Neural cell (in vitro differentiated cells): ENCODE measurements around the gene BRAF. TPM values are rescaled to one million over a fixed set of nuclear protein-coding genes. Genes with fewer than 3 reads are reported as not detected.
"Not testable (repeated sequence)": the region's sequence is repeated elsewhere in the genome, so short reads cannot be mapped to it uniquely, and the experiment has no call there.

Experiments used
- H2AFZ ChIP-seq: fragments of 200-600, 300-800 bp; sonication (generic), shearing (Covaris generic); 2 replicates; pipeline ENCODE4 v1.6.0; 2014; ENCODE audit warnings: low read depth, mild to moderate bottlenecking, antibody characterized with exemption, low read length, moderate library complexity
- H3F3A ChIP-seq: fragments of 200-600 bp; shearing (Covaris generic); 2 replicates; pipeline ENCODE4 v1.6.1; 2016; ENCODE audit warnings: mild to moderate bottlenecking, moderate library complexity, mixed read lengths, antibody characterized with exemption, low read length; ENCODE audit not compliant: insufficient read depth, poor library complexity, severe bottlenecking
- H3K27ac ChIP-seq: fragments of 200-600, 300-800 bp; sonication (generic), shearing (Covaris generic); 2 replicates; pipeline ENCODE4 v1.5.1; 2014; ENCODE audit warnings: mild to moderate bottlenecking, low read length, moderate library complexity
- H3K27me3 ChIP-seq: fragments of 300-800, 200-600 bp; sonication (generic), shearing (Covaris generic); 2 replicates; pipeline ENCODE4 v1.6.0; 2014; ENCODE audit warnings: mild to moderate bottlenecking, low read depth, low read length, moderate library complexity; ENCODE audit not compliant: insufficient read depth
- H3K36me3 ChIP-seq: fragments of 300-800, 200-600 bp; sonication (generic), shearing (Covaris generic); 2 replicates; pipeline ENCODE4 v1.5.1; 2014; ENCODE audit warnings: mild to moderate bottlenecking, antibody characterized with exemption, low read length, moderate library complexity; ENCODE audit not compliant: insufficient read depth
- H3K4me2 ChIP-seq: fragments of 300-800, 200-600 bp; sonication (generic), shearing (Covaris generic); 2 replicates; pipeline ENCODE4 v1.6.0; 2014; ENCODE audit warnings: mild to moderate bottlenecking, low read length
- H3K4me3 ChIP-seq: fragments of 300-800, 200-600 bp; sonication (generic), shearing (Covaris generic); 2 replicates; pipeline ENCODE4 v1.5.1; 2014; ENCODE audit warnings: mild to moderate bottlenecking, low read length, moderate library complexity
- H3K79me2 ChIP-seq: fragments of 200-600 bp; shearing (Covaris generic); replicated peaks from 2 replicates; pipeline ENCODE4 v1.6.0; 2014; ENCODE audit warnings: mild to moderate bottlenecking, low read length, moderate library complexity; ENCODE audit not compliant: insufficient read depth
- H3K9ac ChIP-seq: fragments of 300-800, 200-600 bp; sonication (generic), shearing (Covaris generic); 2 replicates; pipeline ENCODE4 v1.6.1; 2016; ENCODE audit warnings: mild to moderate bottlenecking, low read length, mixed read lengths
- H3K9me2 ChIP-seq: fragments of 200-600 bp; shearing (Covaris generic); 2 replicates; pipeline ENCODE4 v1.6.1; 2016; ENCODE audit warnings: mild to moderate bottlenecking, low read length, mixed read lengths; ENCODE audit not compliant: insufficient read depth
- H3K9me3 ChIP-seq: fragments of 200-600, 300-800 bp; sonication (generic), shearing (Covaris generic); 2 replicates; pipeline ENCODE4 v1.6.1; 2016; ENCODE audit warnings: mild to moderate bottlenecking, mixed run types, low read length, moderate library complexity, mixed read lengths
- H4K20me1 ChIP-seq: fragments of 200-600 bp; shearing (Covaris generic); 2 replicates; pipeline ENCODE4 v1.6.1; 2016; ENCODE audit warnings: mild to moderate bottlenecking, mixed run types; ENCODE audit not compliant: insufficient read depth
- CTCF ChIP-seq: fragments of 450-650 bp; IDR thresholded peaks from 2 replicates; pipeline ENCODE4 v1.5.1; 2014; ENCODE audit warnings: antibody characterized with exemption, mild to moderate bottlenecking, moderate library complexity; ENCODE audit not compliant: poor library complexity, severe bottlenecking
- EP300 ChIP-seq: fragments of 450-650 bp; conservative IDR thresholded peaks from 2 replicates; pipeline ENCODE4 v1.6.1; 2014; ENCODE audit warnings: antibody characterized with exemption, mild to moderate bottlenecking, moderate library complexity; ENCODE audit not compliant: poor library complexity, severe bottlenecking
- EZH2 ChIP-seq: fragments of 200-600, 300-800 bp; shearing (Covaris generic), sonication (generic); IDR thresholded peaks from 2 replicates; pipeline ENCODE4 v1.6.1; 2014; ENCODE audit warnings: antibody characterized with exemption, low read length, borderline replicate concordance, mild to moderate bottlenecking; ENCODE audit not compliant: insufficient read depth, poor library complexity, severe bottlenecking
- MXI1 ChIP-seq: fragments of 450-650 bp; conservative IDR thresholded peaks from 2 replicates; pipeline ENCODE4 v1.6.1; 2014; ENCODE audit warnings: antibody characterized with exemption, mild to moderate bottlenecking; ENCODE audit not compliant: poor library complexity, severe bottlenecking
- POLR2AphosphoS5 ChIP-seq: IDR thresholded peaks from 2 replicates; pipeline ENCODE4 v1.6.1; 2012
- RAD21 ChIP-seq: fragments of 450-650 bp; conservative IDR thresholded peaks from 2 replicates; pipeline ENCODE4 v1.6.1; 2014; ENCODE audit warnings: antibody characterized with exemption, mild to moderate bottlenecking, moderate library complexity
- REST ChIP-seq: IDR thresholded peaks from 2 replicates; pipeline ENCODE4 v1.6.1; 2012; ENCODE audit warnings: borderline replicate concordance
- SMC3 ChIP-seq: fragments of 450-650 bp; conservative IDR thresholded peaks from 2 replicates; pipeline ENCODE4 v1.6.1; 2014; ENCODE audit warnings: antibody characterized with exemption, mild to moderate bottlenecking, moderate library complexity; ENCODE audit not compliant: poor library complexity
- TAF1 ChIP-seq: IDR thresholded peaks from 2 replicates; pipeline ENCODE4 v1.6.1; 2012; ENCODE audit warnings: low read depth
- polyA plus RNA-seq: library from polyadenylated mRNA; depleted of rRNA; stranded (reverse); fragments of >200 nt; gene quantifications from 2 replicates; pipeline ENCODE4 v1.2.3, GENCODE V29; 2014

BRAF gene
- polyA plus RNA-seq, 1 donor from 2014 or later: 31.7 TPM

- Histone ChIP-seq H3K9me3 (no peaks in the 10 kb centered on the region), H3F3A (no peaks in the 10 kb centered on the region), H3K36me3 (no peaks in the 10 kb centered on the region), H3K4me2 (no peak overlapping the region), H3K9me2 (no peaks in the 10 kb centered on the region), H3K9ac (no peak overlapping the region), H3K27me3 (peaks cover 6% of the 10 kb centered on the region), H3K27ac (no peak overlapping the region), H3K4me3 (no peak overlapping the region), H3K79me2 (no peaks in the 10 kb centered on the region), H2AFZ (no peak overlapping the region), H4K20me1 (no peaks in the 10 kb centered on the region)
- TF ChIP-seq CTCF: no peak
- TF ChIP-seq MXI1: no peak
- TF ChIP-seq POLR2AphosphoS5: no peak
- TF ChIP-seq REST: no peak
- TF ChIP-seq SMC3: no peak
Observed at GRCh38 chr7:140678081-140678815, 246.5 kb downstream of the BRAF start.

- H3K9ac ChIP-seq: no peak overlapping the region
- H3K9me3 ChIP-seq: no peaks in the 10 kb centered on the region
- no peaks in the 10 kb centered on the region for H3F3A ChIP-seq
- H3K4me3 ChIP-seq: no peak overlapping the region
- no peak overlapping the region for H2AFZ ChIP-seq
- H4K20me1 ChIP-seq: no peaks in the 10 kb centered on the region
- no peak overlapping the region for H3K27ac ChIP-seq
- no peaks in the 10 kb centered on the region for H3K79me2 ChIP-seq
- no peak overlapping the region for H3K4me2 ChIP-seq
- H3K36me3 ChIP-seq: no peaks in the 10 kb centered on the region
- TF ChIP-seq TAF1 (no peak), POLR2AphosphoS5 (no peak), MXI1 (no peak), EP300 (no peak), SMC3 (no peak), EZH2 (no peak), CTCF (no peak), REST (no peak), RAD21 (no peak)
- no peaks in the 10 kb centered on the region for H3K9me2 ChIP-seq
- peaks cover 7% of the 10 kb centered on the region for H3K27me3 ChIP-seq
Observed at GRCh38 chr7:140677496-140677895, 247.2 kb downstream of the BRAF start.

GRCh38 chr7:140676956-140677355, 247.8 kb downstream of the BRAF start:
- not testable (repeated sequence) for H4K20me1 ChIP-seq, H3K9me3 ChIP-seq, H3K9me2 ChIP-seq, H3K4me3 ChIP-seq, H3K4me2 ChIP-seq, H3K79me2 ChIP-seq, H3K27ac ChIP-seq, H3K9ac ChIP-seq, H3K36me3 ChIP-seq, H2AFZ ChIP-seq, H3F3A ChIP-seq
- H3K27me3 ChIP-seq: peaks cover 12% of the 10 kb centered on the region
